GM18907 (cell line): Measurements from ENCODE around the gene NTSR1.
A peak's percentile ranks its signal among the peaks of the same experiment; 100 is the strongest.

Experiments used
- ATAC-seq: cut with Tn5 transposase; IDR thresholded peaks from one replicate; pipeline ENCODE4 v1.9.1; 2021; ENCODE audit warnings: mild to moderate bottlenecking, moderate library complexity; ENCODE audit not compliant: unreplicated experiment

The NTSR1 gene

GRCh38 chr20:62737271-62737811 lies 28.7 kb downstream of the NTSR1 start:
- no peak for ATAC-seq

GRCh38 chr20:62738025-62738881 lies 29.6 kb downstream of the NTSR1 start:
- no peak for ATAC-seq

GRCh38 chr20:62739067-62739466 lies 30.4 kb downstream of the NTSR1 start:
- no peak for ATAC-seq

- peak; percentile 31 for ATAC-seq
Observed at GRCh38 chr20:62739581-62740285, 31.1 kb downstream of the NTSR1 start.

GRCh38 chr20:62740286-62741141 lies 31.9 kb downstream of the NTSR1 start:
- peak; percentile 78 for ATAC-seq

- no peak for ATAC-seq
Observed at GRCh38 chr20:62741191-62741691, 32.6 kb downstream of the NTSR1 start.

- ATAC-seq: no peak
Observed at GRCh38 chr20:62741701-62742491, 33.3 kb downstream of the NTSR1 start.

- no peak for ATAC-seq
Observed at GRCh38 chr20:62742550-62742949, 33.9 kb downstream of the NTSR1 start.

- no peak for ATAC-seq
Observed at GRCh38 chr20:62742979-62743776, 34.5 kb downstream of the NTSR1 start.

- ATAC-seq: no peak
Observed at GRCh38 chr20:62743777-62744317, 35.2 kb downstream of the NTSR1 start.

- no peak for ATAC-seq
Observed at GRCh38 chr20:62744741-62745191, 36.1 kb downstream of the NTSR1 start.

- ATAC-seq: no peak
Observed at GRCh38 chr20:62745279-62745951, 36.8 kb downstream of the NTSR1 start.

GRCh38 chr20:62745952-62746288 lies 37.3 kb downstream of the NTSR1 start:
- ATAC-seq: no peak

- no peak for ATAC-seq
Observed at GRCh38 chr20:62748311-62748710, 39.7 kb downstream of the NTSR1 start.

- ATAC-seq: no peak
Observed at GRCh38 chr20:62749851-62750445, 41.3 kb downstream of the NTSR1 start.

GRCh38 chr20:62751551-62752150 lies 43.0 kb downstream of the NTSR1 start:
- no peak for ATAC-seq

- no peak for ATAC-seq
Observed at GRCh38 chr20:62752181-62752670, 43.6 kb downstream of the NTSR1 start.
